HFFc6 (cell line): ENCODE results near the gene PPP3CA. TPM values are rescaled to one million over a fixed set of nuclear protein-coding genes. Genes with fewer than 3 reads are reported as not detected.

Experiments
- DNase-seq: peaks from one replicate; pipeline ENCODE4 v3.0.0-alpha.2; 2018
- H3K27ac Mint-ChIP-seq: 2 replicates; pipeline ENCODE4 v1.8.0; 2020; ENCODE audit warnings: mild to moderate bottlenecking, mixed read lengths
- H3K27me3 Mint-ChIP-seq: 2 replicates; pipeline ENCODE4 v1.8.0; 2021; ENCODE audit warnings: mild to moderate bottlenecking, moderate library complexity, mixed read lengths; ENCODE audit not compliant: insufficient read depth
- H3K36me3 Mint-ChIP-seq: 2 replicates; pipeline ENCODE4 v1.8.0; 2021; ENCODE audit warnings: low read depth, mixed read lengths
- H3K4me1 Mint-ChIP-seq: 2 replicates; pipeline ENCODE4 v1.8.0; 2020; ENCODE audit warnings: low read depth, mixed read lengths
- H3K4me3 Mint-ChIP-seq: 2 replicates; pipeline ENCODE4 v1.8.0; 2020; ENCODE audit warnings: mild to moderate bottlenecking, moderate library complexity, mixed read lengths
- H3K9me3 Mint-ChIP-seq: 2 replicates; pipeline ENCODE4 v1.8.0; 2020; ENCODE audit warnings: mild to moderate bottlenecking, mixed read lengths
- CTCF ChIP-seq: fragments of 200-600 bp; sonication (generic); IDR thresholded peaks from 2 replicates; pipeline ENCODE4 v1.5.0; 2021; ENCODE audit warnings: antibody characterized with exemption, mild to moderate bottlenecking
- total RNA-seq, 6 experiments: library from RNA; stranded (reverse); fragmentation: NEBNext Ultra II Directional; extraction: Animal tissue kit (Norgen Biotek cat#: 25700); gene quantifications; 2 replicates in 1 of 6; 3 replicates in 5 of 6; pipeline ENCODE4 v1.2.3, GENCODE V29; 2021

The PPP3CA gene
- total RNA-seq, 6 experiments from 2014 or later = 45.9 to 59.6 (median 55.0) TPM

- Mint-ChIP-seq H3K4me1 (peaks cover 16% of the 10 kb centered on the region), H3K9me3 (no peaks in the 10 kb centered on the region), H3K4me3 (no peak overlapping the region), H3K36me3 (peaks cover 10% of the 10 kb centered on the region), H3K27me3 (peaks cover 1% of the 10 kb centered on the region), H3K27ac (no peak overlapping the region)
- TF ChIP-seq CTCF = no peak
- no peak for DNase-seq
Measured at GRCh38 chr4:101089168-101089567, 258.2 kb downstream of the PPP3CA start.

- DNase-seq = no peak
- TF ChIP-seq CTCF = peak; percentile 32; the same call in 1 of the 2 replicates
- Mint-ChIP-seq H3K4me1 (peaks cover 16% of the 10 kb centered on the region), H3K36me3 (peaks cover 5% of the 10 kb centered on the region; the same call in 1 of the 2 replicates), H3K27me3 (peaks cover 1% of the 10 kb centered on the region), H3K4me3 (no peak overlapping the region), H3K27ac (no peak overlapping the region), H3K9me3 (no peaks in the 10 kb centered on the region)
Measured at GRCh38 chr4:101086801-101087586, 260.3 kb downstream of the PPP3CA start.

DNA sequence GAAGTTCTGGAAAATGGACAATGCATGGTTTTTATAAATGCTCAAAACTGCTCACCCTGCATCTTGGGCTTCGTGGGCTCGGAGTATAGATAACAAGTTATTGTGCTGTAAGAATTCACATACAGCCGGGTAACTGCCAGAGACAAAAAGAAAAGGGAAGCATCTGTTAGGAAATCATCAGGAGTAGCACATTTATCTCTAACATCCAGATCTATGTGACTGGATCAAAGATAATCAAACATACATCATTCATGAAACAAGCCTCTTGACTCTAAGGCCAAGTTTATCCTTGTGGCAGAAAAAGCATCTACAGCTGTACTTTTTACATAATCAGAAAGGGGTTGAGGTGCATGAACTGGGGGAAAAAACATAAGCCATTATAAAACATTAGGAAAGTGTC lies 264.2 kb downstream of the PPP3CA start:
- no peaks in the 10 kb centered on the region for H3K4me1 Mint-ChIP-seq
- peaks cover 1% of the 10 kb centered on the region for H3K27me3 Mint-ChIP-seq
- H3K36me3 Mint-ChIP-seq = peaks cover 10% of the 10 kb centered on the region
- no peak overlapping the region for H3K27ac Mint-ChIP-seq
- H3K9me3 Mint-ChIP-seq = no peaks in the 10 kb centered on the region
- no peak for DNase-seq
- no peak for TF ChIP-seq CTCF
- H3K4me3 Mint-ChIP-seq = no peak overlapping the region

GRCh38 chr4:101081695-101082369 lies 265.5 kb downstream of the PPP3CA start:
- Mint-ChIP-seq H3K27ac (no peak overlapping the region), H3K4me3 (no peak overlapping the region), H3K4me1 (no peaks in the 10 kb centered on the region), H3K36me3 (peaks cover 10% of the 10 kb centered on the region), H3K9me3 (no peaks in the 10 kb centered on the region), H3K27me3 (peaks cover 1% of the 10 kb centered on the region)
- no peak for DNase-seq
- TF ChIP-seq CTCF = no peak

- Mint-ChIP-seq H3K9me3 (no peaks in the 10 kb centered on the region), H3K4me3 (no peak overlapping the region), H3K36me3 (peaks cover 10% of the 10 kb centered on the region), H3K27ac (no peak overlapping the region), H3K4me1 (no peaks in the 10 kb centered on the region), H3K27me3 (peaks cover 1% of the 10 kb centered on the region)
- TF ChIP-seq CTCF = no peak
- no peak for DNase-seq
Measured at GRCh38 chr4:101081166-101081565, 266.2 kb downstream of the PPP3CA start.
